Gastrocnemius medialis (tissue), 4 donors: ENCODE results near the gene MMP14.

Source experiments
- POLR2A ChIP-seq, 2 donors: fragments of 450-650 bp; IDR thresholded peaks; one replicate each; pipeline ENCODE4 v1.6.1; 2017; ENCODE audit warnings: antibody characterized with exemption in 2 of 2, mild to moderate bottlenecking in 2 of 2, moderate library complexity in 2 of 2
- TF ChIP-seq, protein P1 (sequence below), 5 experiments: fragments of 450-650 bp in 3 of 5; fragments of 200-600 bp in 2 of 5; sonication (generic) in 2 of 5; IDR thresholded peaks in 4 of 5; conservative IDR thresholded peaks in 1 of 5; 1 replicate in 4 of 5; 2 replicates in 1 of 5; pipeline ENCODE4 v1.5.1; 2016 to 2019; ENCODE audit warnings: antibody characterized with exemption in 5 of 5, mild to moderate bottlenecking in 3 of 5, moderate library complexity in 3 of 5

DNA sequence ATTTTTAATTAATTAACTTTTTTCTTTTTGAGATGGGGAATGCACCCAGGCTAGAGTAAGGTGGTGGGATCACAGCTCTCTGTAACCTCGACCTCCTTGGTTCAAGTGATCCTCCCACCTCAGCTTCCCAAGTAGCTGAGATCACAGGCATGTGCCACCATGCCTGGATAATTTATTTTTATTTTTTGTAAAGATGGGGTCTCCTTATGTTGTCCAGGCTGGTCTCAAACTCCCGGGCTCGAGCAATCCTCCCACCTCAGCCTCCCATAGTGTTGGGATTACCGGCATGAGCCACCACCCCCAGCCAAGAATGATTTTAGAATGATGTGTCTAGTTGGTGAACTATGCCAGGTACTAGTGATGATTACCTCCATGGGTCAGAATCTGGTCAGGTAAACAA lies 28.6 kb downstream of the MMP14 start:
- TF ChIP-seq, protein P1, sequence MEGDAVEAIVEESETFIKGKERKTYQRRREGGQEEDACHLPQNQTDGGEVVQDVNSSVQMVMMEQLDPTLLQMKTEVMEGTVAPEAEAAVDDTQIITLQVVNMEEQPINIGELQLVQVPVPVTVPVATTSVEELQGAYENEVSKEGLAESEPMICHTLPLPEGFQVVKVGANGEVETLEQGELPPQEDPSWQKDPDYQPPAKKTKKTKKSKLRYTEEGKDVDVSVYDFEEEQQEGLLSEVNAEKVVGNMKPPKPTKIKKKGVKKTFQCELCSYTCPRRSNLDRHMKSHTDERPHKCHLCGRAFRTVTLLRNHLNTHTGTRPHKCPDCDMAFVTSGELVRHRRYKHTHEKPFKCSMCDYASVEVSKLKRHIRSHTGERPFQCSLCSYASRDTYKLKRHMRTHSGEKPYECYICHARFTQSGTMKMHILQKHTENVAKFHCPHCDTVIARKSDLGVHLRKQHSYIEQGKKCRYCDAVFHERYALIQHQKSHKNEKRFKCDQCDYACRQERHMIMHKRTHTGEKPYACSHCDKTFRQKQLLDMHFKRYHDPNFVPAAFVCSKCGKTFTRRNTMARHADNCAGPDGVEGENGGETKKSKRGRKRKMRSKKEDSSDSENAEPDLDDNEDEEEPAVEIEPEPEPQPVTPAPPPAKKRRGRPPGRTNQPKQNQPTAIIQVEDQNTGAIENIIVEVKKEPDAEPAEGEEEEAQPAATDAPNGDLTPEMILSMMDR (IDR thresholded peaks at IDR 0.05 in 4 of 5, conservative IDR thresholded peaks at IDR 0.05 in 1 of 5) = no peak
- TF ChIP-seq POLR2A (IDR thresholded peaks at IDR 0.05) = no peak
